DOHH2 (cell line): ENCODE measurements around the gene TTLL13.
"Not testable (repeated sequence)": the region's sequence is repeated elsewhere in the genome, so short reads cannot be mapped to it uniquely, and the experiment has no call there.

Experiments used
- H3F3A ChIP-seq: fragments of 200-600 bp; sonication (generic), shearing (Covaris generic); 2 replicates; pipeline ENCODE4 v1.6.0; 2016; ENCODE audit warnings: antibody characterized with exemption, mild to moderate bottlenecking; ENCODE audit not compliant: control insufficient read depth, insufficient read depth
- H3K27ac ChIP-seq: fragments of 200-600 bp; sonication (generic); 2 replicates; pipeline ENCODE4 v1.5.1; 2014; ENCODE audit warnings: low read depth, mild to moderate bottlenecking, low read length, moderate library complexity
- H3K27me3 ChIP-seq: fragments of 200-600 bp; sonication (generic); 2 replicates; pipeline ENCODE4 v1.6.1; 2014; ENCODE audit warnings: mild to moderate bottlenecking, low read length, mixed read lengths; ENCODE audit not compliant: control insufficient read depth
- H3K36me3 ChIP-seq: fragments of 200-600 bp; sonication (generic); 2 replicates; pipeline ENCODE4 v1.6.1; 2014; ENCODE audit warnings: mild to moderate bottlenecking, low read length, moderate library complexity, mixed read lengths; ENCODE audit not compliant: control insufficient read depth
- H3K4me1 ChIP-seq: fragments of 200-600 bp; sonication (generic); 2 replicates; pipeline ENCODE4 v1.6.1; 2014; ENCODE audit warnings: mild to moderate bottlenecking, low read length, mixed read lengths; ENCODE audit not compliant: control insufficient read depth
- H3K4me2 ChIP-seq: fragments of 200-600 bp; sonication (generic); 2 replicates; pipeline ENCODE4 v1.6.0; 2014; ENCODE audit warnings: mild to moderate bottlenecking, low read length, moderate library complexity
- H3K4me3 ChIP-seq: fragments of 200-600 bp; sonication (generic); 2 replicates; pipeline ENCODE4 v1.5.1; 2014; ENCODE audit warnings: mild to moderate bottlenecking, low read length, mixed read lengths
- H3K79me2 ChIP-seq: fragments of 200-600 bp; sonication (generic); 2 replicates; pipeline ENCODE4 v1.6.1; 2014; ENCODE audit warnings: mild to moderate bottlenecking, low read length, mixed read lengths; ENCODE audit not compliant: control insufficient read depth
- H3K9me2 ChIP-seq: fragments of 200-600 bp; sonication (generic); replicated peaks from 2 replicates; pipeline ENCODE4 v1.6.1; 2014; ENCODE audit warnings: mild to moderate bottlenecking, low read length, mixed read lengths; ENCODE audit not compliant: control insufficient read depth
- H3K9me3 ChIP-seq: fragments of 200-600 bp; sonication (generic); 2 replicates; pipeline ENCODE4 v1.6.1; 2014; ENCODE audit warnings: antibody characterized with exemption, low read length, mixed read lengths; ENCODE audit not compliant: control insufficient read depth, insufficient read depth
- H4K20me1 ChIP-seq: fragments of 200-600 bp; sonication (generic); 2 replicates; pipeline ENCODE4 v1.6.0; 2014; ENCODE audit warnings: low read depth, mild to moderate bottlenecking, antibody characterized with exemption, low read length, moderate library complexity; ENCODE audit not compliant: control insufficient read depth, insufficient read depth
- EZH2phosphoT487 ChIP-seq: fragments of 200-600 bp; sonication (generic); IDR thresholded peaks from 2 replicates; pipeline ENCODE4 v1.6.1; 2017; ENCODE audit warnings: borderline replicate concordance, mild to moderate bottlenecking, antibody characterized with exemption, low read length, moderate library complexity, mixed read lengths
- TF ChIP-seq, protein P1 (sequence below): fragments of 200-600 bp; sonication (generic); IDR thresholded peaks from one replicate; pipeline ENCODE4 v1.5.1; 2014; ENCODE audit warnings: antibody characterized with exemption, mild to moderate bottlenecking, low read depth, low read length; ENCODE audit not compliant: poor library complexity, severe bottlenecking

The TTLL13 gene

DNA sequence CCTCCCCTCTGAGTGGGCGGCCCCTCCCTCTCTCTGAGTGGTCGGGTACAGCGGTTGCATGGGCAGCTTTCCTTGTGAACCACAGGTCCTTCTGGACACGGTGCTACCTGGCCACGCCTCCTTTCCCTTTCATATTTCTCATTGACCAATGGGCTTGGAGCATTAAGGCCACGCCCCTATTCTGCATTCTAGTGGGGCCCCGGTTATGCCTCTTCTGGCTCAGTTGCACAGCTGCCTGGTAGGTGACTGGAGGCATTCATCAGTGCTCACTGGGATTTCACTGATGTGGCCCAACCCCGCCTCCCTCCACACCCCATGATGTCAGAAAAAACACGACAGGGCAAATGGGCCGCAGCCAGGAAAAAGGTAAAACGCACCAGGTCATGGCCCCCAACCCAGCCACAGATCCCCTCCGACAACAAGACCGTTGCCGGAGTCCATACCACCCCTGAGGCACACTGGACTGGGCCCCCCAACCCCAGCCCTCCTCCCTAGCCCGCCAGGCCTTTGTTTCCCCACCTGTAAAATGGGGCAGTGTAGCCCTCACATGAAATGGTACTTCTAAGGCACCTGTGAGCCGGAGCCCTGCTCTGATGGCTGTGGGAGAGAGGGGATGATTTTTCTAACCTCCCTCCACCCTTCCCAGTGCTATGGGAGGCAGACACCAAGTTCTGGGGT is 42.5 kb downstream of the TTLL13 start:
- Histone ChIP-seq H3K9me3 (no peaks in the 10 kb centered on the region), H3K4me1 (peaks cover 11% of the 10 kb centered on the region; the same call in 1 of the 2 replicates), H3F3A (no peaks in the 10 kb centered on the region), H3K27me3 (peaks cover 8% of the 10 kb centered on the region; the same call in 1 of the 2 replicates), H3K4me3 (no peak overlapping the region), H4K20me1 (no peaks in the 10 kb centered on the region), H3K9me2 (no peaks in the 10 kb centered on the region), H3K79me2 (no peaks in the 10 kb centered on the region), H3K4me2 (no peak overlapping the region), H3K36me3 (no peaks in the 10 kb centered on the region), H3K27ac (no peak overlapping the region)
- TF ChIP-seq, protein P1, sequence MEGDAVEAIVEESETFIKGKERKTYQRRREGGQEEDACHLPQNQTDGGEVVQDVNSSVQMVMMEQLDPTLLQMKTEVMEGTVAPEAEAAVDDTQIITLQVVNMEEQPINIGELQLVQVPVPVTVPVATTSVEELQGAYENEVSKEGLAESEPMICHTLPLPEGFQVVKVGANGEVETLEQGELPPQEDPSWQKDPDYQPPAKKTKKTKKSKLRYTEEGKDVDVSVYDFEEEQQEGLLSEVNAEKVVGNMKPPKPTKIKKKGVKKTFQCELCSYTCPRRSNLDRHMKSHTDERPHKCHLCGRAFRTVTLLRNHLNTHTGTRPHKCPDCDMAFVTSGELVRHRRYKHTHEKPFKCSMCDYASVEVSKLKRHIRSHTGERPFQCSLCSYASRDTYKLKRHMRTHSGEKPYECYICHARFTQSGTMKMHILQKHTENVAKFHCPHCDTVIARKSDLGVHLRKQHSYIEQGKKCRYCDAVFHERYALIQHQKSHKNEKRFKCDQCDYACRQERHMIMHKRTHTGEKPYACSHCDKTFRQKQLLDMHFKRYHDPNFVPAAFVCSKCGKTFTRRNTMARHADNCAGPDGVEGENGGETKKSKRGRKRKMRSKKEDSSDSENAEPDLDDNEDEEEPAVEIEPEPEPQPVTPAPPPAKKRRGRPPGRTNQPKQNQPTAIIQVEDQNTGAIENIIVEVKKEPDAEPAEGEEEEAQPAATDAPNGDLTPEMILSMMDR: no peak
- no peak for TF ChIP-seq EZH2phosphoT487

DNA sequence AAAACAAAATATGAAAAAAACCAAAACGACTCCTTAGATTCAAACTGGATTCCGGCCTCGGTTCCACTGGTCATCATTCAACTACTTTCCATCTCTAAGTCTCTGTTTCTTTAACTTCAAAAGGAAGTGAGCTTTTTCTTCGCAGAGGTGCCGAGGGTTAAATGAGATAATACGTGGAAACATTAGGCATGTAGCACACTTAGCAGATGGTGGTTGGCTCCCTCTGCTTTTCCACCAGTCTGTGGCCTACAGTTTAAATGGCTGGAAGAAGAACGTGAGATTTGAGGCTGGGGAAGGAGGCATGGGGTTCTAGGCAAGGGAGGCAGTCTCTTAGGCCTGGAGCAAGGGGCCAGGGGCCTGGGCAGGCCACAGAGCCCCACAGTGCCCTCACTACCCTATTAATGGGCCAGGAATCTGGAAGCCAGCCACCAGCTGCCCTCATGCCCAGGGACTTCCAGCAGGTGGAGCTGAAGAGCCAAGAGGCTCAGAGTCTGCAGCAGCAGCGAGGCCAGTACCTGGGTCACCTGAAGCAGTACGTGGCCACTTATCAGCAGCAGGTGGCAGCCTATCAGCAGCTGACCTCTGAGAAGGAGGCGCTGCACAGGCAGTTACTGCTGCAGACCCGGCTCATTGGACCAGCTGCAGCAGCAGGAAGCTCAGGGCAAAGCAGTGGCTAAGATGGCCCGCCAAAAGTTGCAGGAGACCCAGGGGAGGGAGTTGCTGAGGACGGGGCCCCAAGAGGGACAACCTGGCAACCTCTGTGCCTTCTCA is 43.9 kb downstream of the TTLL13 start:
- H3K9me3 ChIP-seq, H4K20me1 ChIP-seq, H3F3A ChIP-seq, H3K9me2 ChIP-seq, H3K27ac ChIP-seq, H3K4me3 ChIP-seq, H3K4me1 ChIP-seq, H3K79me2 ChIP-seq, H3K36me3 ChIP-seq: not testable (repeated sequence)
- TF ChIP-seq, protein P1: peak; percentile 81
- Histone ChIP-seq H3K4me2 (peak overlapping the region; percentile 24), H3K27me3 (peaks cover 16% of the 10 kb centered on the region)

DNA sequence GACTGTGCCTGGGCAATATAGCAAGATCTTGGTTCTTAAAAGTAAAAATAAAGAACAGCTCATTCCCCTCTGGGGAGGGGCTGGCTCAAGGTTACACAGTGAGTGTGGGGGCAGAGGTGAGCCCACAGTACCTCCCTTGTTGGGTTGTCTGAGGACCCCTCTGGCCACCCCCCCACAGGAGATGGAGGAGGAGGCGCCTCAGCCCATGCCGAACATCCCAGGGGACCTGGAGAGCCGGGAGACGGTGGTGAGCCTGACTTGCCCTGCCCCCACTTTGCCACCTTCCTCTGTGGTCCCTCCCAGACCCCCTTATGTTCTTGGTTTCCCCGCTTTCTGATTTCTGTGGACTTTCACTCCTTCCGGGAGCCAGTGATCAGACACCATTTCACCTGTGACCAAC is 44.8 kb downstream of the TTLL13 start:
- no peak overlapping the region for H3K4me3 ChIP-seq
- H3K9me3 ChIP-seq: no peaks in the 10 kb centered on the region
- no peaks in the 10 kb centered on the region for H3K36me3 ChIP-seq
- TF ChIP-seq EZH2phosphoT487: no peak
- TF ChIP-seq, protein P1: no peak
- H3K4me1 ChIP-seq: peaks cover 7% of the 10 kb centered on the region; the same call in 1 of the 2 replicates
- no peaks in the 10 kb centered on the region for H4K20me1 ChIP-seq
- H3K9me2 ChIP-seq: no peaks in the 10 kb centered on the region
- H3K79me2 ChIP-seq: no peaks in the 10 kb centered on the region
- peaks cover 17% of the 10 kb centered on the region for H3K27me3 ChIP-seq
- H3F3A ChIP-seq: peaks cover 7% of the 10 kb centered on the region
- H3K27ac ChIP-seq: no peak overlapping the region
- H3K4me2 ChIP-seq: no peak overlapping the region
